Upper lobe of left lung (tissue), 4 donors: ENCODE results near the gene HHAT.

ENCODE experiments used
- EP300 ChIP-seq, 4 donors: sonication (generic); formaldehyde crosslinking; IDR thresholded peaks; one replicate each; pipeline ENCODE4 v1.5.1; 2017; ENCODE audit warnings: antibody characterized with exemption in 4 of 4, control low read depth in 2 of 4
- POLR2A ChIP-seq, 4 donors: fragments of 450-650 bp; IDR thresholded peaks; one replicate each; pipeline ENCODE4 v1.5.1; 2016 to 2017; ENCODE audit warnings: antibody characterized with exemption in 4 of 4, mild to moderate bottlenecking in 2 of 4
- POLR2AphosphoS5 ChIP-seq, 2 donors: sonication (generic); formaldehyde crosslinking; IDR thresholded peaks; one replicate each; pipeline ENCODE4 v1.5.1; 2017; ENCODE audit warnings: antibody characterized with exemption in 2 of 2
- TF ChIP-seq, protein P1 (sequence below), 6 experiments: fragments of 450-650 bp in 4 of 6; fragments of 200-600 bp in 2 of 6; sonication (generic) in 2 of 6; IDR thresholded peaks; one replicate each; pipeline ENCODE4 v1.5.1; 2016 to 2019; ENCODE audit warnings: antibody characterized with exemption in 6 of 6

GRCh38 chr1:210407887-210408252, 79.2 kb downstream of the HHAT start:
- TF ChIP-seq, protein P1, sequence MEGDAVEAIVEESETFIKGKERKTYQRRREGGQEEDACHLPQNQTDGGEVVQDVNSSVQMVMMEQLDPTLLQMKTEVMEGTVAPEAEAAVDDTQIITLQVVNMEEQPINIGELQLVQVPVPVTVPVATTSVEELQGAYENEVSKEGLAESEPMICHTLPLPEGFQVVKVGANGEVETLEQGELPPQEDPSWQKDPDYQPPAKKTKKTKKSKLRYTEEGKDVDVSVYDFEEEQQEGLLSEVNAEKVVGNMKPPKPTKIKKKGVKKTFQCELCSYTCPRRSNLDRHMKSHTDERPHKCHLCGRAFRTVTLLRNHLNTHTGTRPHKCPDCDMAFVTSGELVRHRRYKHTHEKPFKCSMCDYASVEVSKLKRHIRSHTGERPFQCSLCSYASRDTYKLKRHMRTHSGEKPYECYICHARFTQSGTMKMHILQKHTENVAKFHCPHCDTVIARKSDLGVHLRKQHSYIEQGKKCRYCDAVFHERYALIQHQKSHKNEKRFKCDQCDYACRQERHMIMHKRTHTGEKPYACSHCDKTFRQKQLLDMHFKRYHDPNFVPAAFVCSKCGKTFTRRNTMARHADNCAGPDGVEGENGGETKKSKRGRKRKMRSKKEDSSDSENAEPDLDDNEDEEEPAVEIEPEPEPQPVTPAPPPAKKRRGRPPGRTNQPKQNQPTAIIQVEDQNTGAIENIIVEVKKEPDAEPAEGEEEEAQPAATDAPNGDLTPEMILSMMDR (IDR thresholded peaks at IDR 0.05), result no peak
- TF ChIP-seq POLR2A (IDR thresholded peaks at IDR 0.05) (no peak), POLR2AphosphoS5 (IDR thresholded peaks at IDR 0.05) (no peak), EP300 (IDR thresholded peaks at IDR 0.05) (no peak)
